Activated CD4-positive, alpha-beta T cell treated with anti-CD3 and anti-CD28 coated beads, Interleukin-2, amount 10 ng/mL, durations not matched to agents 7 days and 5 days (primary cell): ENCODE measurements around the gene NOC4L. TPM values are rescaled to one million over a fixed set of nuclear protein-coding genes. Genes with fewer than 3 reads are reported as not detected.

ENCODE experiments used
- CTCF ChIA-PET: fragments of 350-600 bp; sonication (Branson Sonifier 250); formaldehyde crosslinking; loops from one replicate; lab custom pipeline; 2021; ENCODE audit warnings: antibody characterized with exemption; lab: Charles Lee
- POLR2A ChIA-PET: fragments of 350-600 bp; sonication (Branson Sonifier 250); formaldehyde crosslinking; loops from one replicate; lab custom pipeline; 2021; ENCODE audit warnings: antibody characterized with exemption; lab: Charles Lee
- DNase-seq: peaks from one replicate; pipeline ENCODE4 v3.0.0-alpha.2; 2020
- H3K27ac Mint-ChIP-seq: one replicate; pipeline ENCODE4 v1.8.0; 2021; ENCODE audit warnings: mild to moderate bottlenecking, moderate library complexity, mixed read lengths
- H3K27me3 Mint-ChIP-seq: one replicate; pipeline ENCODE4 v1.8.0; 2021; ENCODE audit warnings: mixed read lengths
- H3K36me3 Mint-ChIP-seq: one replicate; pipeline ENCODE4 v1.8.0; 2021; ENCODE audit warnings: low read depth, mixed read lengths
- H3K4me1 Mint-ChIP-seq: one replicate; pipeline ENCODE4 v1.8.0; 2021; ENCODE audit warnings: mixed read lengths
- H3K4me3 Mint-ChIP-seq: one replicate; pipeline ENCODE4 v1.8.0; 2021; ENCODE audit warnings: mild to moderate bottlenecking, moderate library complexity, mixed read lengths
- H3K9me3 Mint-ChIP-seq: one replicate; pipeline ENCODE4 v1.8.0; 2021; ENCODE audit warnings: mixed read lengths
- total RNA-seq, 2 experiments: library from RNA; stranded (reverse); gene quantifications; one replicate each; pipeline ENCODE4 v1.2.3, GENCODE V29; 2021

The NOC4L gene
- total RNA-seq, 2 experiments from 2014 or later, result 28.9 to 32.4 TPM

GRCh38 chr12:132197581-132198354 lies 53.5 kb downstream of the NOC4L start:
- CTCF ChIA-PET, result no interaction called here
- no peak for DNase-seq
- POLR2A ChIA-PET, result no interaction called here
- Mint-ChIP-seq H3K27ac (no peak overlapping the region), H3K4me3 (no peak overlapping the region), H3K4me1 (no peaks in the 10 kb centered on the region), H3K36me3 (peaks cover 3% of the 10 kb centered on the region), H3K9me3 (peaks cover 16% of the 10 kb centered on the region), H3K27me3 (no peaks in the 10 kb centered on the region)

- H3K27ac Mint-ChIP-seq, result no peak overlapping the region
- no peaks in the 10 kb centered on the region for H3K4me1 Mint-ChIP-seq
- CTCF ChIA-PET, result no interaction called here
Observed at GRCh38 chr12:132199101-132199500, 54.8 kb downstream of the NOC4L start.

GRCh38 chr12:132199526-132200319 lies 55.5 kb downstream of the NOC4L start:
- ChIA-PET POLR2A (no interaction called here), CTCF (no interaction called here)
- Mint-ChIP-seq H3K27ac (no peak overlapping the region), H3K4me3 (no peak overlapping the region), H3K27me3 (peaks cover 10% of the 10 kb centered on the region), H3K9me3 (peaks cover 2% of the 10 kb centered on the region), H3K4me1 (no peaks in the 10 kb centered on the region), H3K36me3 (no peaks in the 10 kb centered on the region)
- DNase-seq, result no peak

More at GRCh38 chr12:132199101-132199500, 54.8 kb downstream of the NOC4L start:
- POLR2A ChIA-PET, result no interaction called here
- DNase-seq, result no peak
- Mint-ChIP-seq H3K4me3 (no peak overlapping the region), H3K27me3 (peaks cover 4% of the 10 kb centered on the region), H3K9me3 (peaks cover 7% of the 10 kb centered on the region), H3K36me3 (peaks cover 2% of the 10 kb centered on the region)

- no peak overlapping the region for H3K4me3 Mint-ChIP-seq
- peaks cover 21% of the 10 kb centered on the region for H3K27me3 Mint-ChIP-seq
- no peaks in the 10 kb centered on the region for H3K36me3 Mint-ChIP-seq
- ChIA-PET POLR2A (no interaction called here), CTCF (no interaction called here)
- no peak for DNase-seq
- H3K27ac Mint-ChIP-seq, result no peak overlapping the region
- H3K4me1 Mint-ChIP-seq, result no peaks in the 10 kb centered on the region
- no peaks in the 10 kb centered on the region for H3K9me3 Mint-ChIP-seq
Observed at GRCh38 chr12:132200800-132201199, 56.5 kb downstream of the NOC4L start.

DNA sequence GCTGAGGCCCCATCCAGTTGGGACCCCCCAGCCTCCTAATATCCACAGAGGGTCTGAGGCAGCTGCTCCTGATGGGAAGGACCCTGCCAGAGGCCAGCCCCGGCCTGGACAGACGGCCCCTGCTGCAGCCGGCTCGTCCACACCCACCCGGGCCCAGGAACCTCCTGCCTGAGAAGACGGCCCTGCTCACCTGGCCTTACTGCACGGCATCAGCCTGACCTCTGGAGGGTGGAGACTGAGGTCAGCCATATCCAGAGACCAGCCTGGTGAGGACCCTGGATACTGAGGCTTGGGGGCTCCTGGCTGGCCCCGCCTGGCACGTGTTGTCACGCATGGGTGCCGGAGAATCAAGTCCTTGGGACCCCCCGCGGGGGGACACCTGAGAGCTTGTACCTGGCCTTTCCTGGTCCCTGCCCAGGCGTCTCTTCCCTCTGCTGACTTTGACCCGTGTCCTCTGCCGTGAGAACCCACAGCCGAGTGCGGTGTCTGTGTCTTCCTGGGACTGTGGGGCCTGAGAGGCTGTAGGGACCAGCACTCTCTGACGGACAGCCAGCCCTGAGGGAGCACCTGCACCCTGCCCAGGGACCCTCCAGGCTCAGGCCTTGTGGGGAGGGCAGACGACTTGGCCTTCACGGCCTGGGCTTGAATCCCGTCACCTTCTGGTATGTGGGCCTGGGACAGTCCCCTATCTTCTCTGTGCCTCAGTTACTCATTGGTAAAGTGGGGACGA lies 57.3 kb downstream of the NOC4L start:
- CTCF ChIA-PET, result no interaction called here
- Mint-ChIP-seq H3K36me3 (no peaks in the 10 kb centered on the region), H3K27ac (no peak overlapping the region), H3K4me3 (no peak overlapping the region), H3K27me3 (peaks cover 25% of the 10 kb centered on the region), H3K9me3 (no peaks in the 10 kb centered on the region), H3K4me1 (no peaks in the 10 kb centered on the region)
- DNase-seq, result no peak
- POLR2A ChIA-PET, result no interaction called here

Other genes with a start within 250 kb of the NOC4L start
- gene ULK1, start 249.8 kb upstream of the NOC4L start, total RNA-seq, result 10 to 100 TPM; 28.1 to 36.1 TPM
- gene PUS1, start 215.2 kb upstream of the NOC4L start, total RNA-seq, result 10 to 100 TPM; 34.4 to 45.7 TPM
- 10 to 100 TPM; 53.9 to 57.0 TPM for gene EP400, start 194.5 kb upstream of the NOC4L start, total RNA-seq
- 10 to 100 TPM; 25.2 to 27.5 TPM for gene DDX51, start 138 bp upstream of the NOC4L start, total RNA-seq
- not detected for gene GALNT9, start 185.1 kb downstream of the NOC4L start, total RNA-seq